Ramos (cell line): ENCODE data around the gene MIPEP.
"Not testable (repeated sequence)": the region's sequence is repeated elsewhere in the genome, so short reads cannot be mapped to it uniquely, and the experiment has no call there.

Experiments
- in situ Hi-C: fragments of 300-500 bp; cut with MboI; formaldehyde crosslinking; loops from one replicate; pipeline ENCODE4 v1.14.3; 2022; ENCODE audit warnings: low sequenced_read_pairs; ENCODE audit not compliant: unreplicated experiment

MIPEP gene

DNA sequence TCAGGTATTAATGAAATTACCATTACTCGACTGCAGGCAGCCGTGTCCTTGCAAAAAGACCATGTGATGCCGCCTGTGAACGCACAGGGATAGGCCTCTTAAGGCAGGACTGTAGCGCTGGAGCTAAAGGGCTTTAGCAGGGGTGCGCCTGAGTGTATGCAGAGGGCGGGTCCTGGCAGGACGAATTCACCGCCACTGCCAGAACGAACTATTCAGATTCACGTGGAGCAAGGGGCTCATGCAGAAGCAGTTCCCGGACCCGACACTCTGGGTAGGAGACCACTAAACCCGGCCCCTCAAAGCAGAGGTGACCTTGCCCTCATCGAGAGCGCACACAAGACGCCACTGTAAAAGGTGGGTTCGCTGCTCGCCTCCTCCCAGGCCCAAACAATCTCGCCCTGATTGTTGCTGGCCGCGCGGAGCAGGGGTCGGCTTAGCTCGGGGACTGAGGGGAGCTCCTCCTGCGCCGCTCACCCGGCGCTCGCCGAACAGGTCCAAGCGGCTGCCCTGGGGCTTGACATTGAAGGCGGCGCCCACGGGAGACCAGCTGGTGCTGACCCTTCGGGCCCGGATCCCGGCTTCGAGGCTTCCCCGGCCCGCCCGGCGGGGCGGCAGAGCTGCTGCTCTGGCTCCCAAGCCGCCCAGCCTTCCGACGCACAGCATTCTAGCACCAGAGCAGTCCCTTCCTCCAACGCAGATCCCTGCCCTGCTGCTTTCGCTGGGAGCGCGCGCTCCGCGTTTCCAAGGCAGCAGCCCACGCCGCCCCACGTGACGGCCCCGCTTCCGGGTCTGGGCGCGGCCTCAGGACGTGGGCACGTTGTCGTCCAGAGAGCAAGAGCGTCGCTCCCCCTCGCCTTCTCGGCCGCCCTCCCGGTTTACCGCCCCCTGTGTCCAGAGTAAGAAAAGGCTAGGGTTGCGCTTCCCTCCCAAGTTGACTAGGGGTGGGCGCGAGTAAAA, at the start of gene MIPEP:
MIPEP (minus strand) TSS at position 743 of the 957 bp plus-strand sequence; CDS start at position 663, 80 bp downstream.
- in situ Hi-C loops: no loop called here

DNA sequence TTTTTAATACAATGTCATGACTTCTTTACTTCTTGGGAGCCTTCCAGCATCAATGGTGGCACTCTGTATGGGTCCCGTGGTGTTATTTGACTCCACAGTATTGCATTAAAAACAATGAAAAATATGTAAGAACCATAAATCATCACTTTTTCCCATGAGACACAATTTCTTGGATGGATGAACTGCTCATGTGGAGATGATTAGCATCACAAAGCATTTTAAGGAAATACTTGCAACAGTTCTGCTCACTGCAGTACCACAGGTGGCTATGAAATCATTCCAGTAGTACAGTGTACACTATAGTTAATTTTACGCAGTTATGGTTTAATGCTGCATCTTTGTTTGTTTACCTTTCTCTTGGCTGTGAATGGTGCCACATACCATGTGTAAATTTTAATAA, 45.3 kb upstream of the MIPEP start:
- in situ Hi-C loops: no loop called here

DNA sequence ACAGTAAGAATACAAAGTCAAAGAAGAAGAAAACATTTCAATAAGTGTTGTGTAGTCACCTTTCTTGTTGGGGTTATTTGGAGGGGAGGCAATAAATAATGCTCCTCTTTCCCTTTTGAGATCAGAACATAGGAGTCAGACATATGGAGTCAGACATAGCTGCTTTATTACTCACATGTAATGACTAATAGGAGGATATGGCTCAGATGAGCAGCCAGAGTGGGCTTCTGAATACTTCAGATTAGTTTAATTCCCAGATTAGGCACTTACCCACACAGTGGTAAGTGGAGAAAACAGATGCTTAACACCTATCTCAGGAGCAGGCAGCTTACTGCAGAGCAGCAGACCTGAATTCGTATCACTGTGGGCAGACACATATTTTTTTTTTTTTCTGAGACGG, 39.8 kb upstream of the MIPEP start:
- in situ Hi-C loops: no loop called here

DNA sequence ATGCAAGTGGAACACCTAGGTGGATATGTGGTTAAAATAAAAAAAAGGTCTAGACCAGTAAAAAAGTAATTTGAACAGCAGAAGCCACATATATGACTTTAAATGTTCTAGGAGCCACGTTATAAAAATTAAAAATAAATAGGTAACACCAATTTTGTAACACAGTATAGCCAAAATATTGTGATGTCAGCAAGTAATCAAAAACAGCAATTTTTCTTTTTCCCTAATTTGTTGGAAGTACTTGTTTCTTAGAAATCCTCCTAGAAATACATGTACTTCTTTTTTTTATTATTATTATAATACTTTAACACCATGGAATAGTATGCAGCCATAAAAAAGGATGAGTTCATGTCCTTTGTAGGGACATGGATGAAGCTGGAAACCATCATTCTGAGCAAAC, 33.8 kb upstream of the MIPEP start:
- in situ Hi-C loops: no loop called here

DNA sequence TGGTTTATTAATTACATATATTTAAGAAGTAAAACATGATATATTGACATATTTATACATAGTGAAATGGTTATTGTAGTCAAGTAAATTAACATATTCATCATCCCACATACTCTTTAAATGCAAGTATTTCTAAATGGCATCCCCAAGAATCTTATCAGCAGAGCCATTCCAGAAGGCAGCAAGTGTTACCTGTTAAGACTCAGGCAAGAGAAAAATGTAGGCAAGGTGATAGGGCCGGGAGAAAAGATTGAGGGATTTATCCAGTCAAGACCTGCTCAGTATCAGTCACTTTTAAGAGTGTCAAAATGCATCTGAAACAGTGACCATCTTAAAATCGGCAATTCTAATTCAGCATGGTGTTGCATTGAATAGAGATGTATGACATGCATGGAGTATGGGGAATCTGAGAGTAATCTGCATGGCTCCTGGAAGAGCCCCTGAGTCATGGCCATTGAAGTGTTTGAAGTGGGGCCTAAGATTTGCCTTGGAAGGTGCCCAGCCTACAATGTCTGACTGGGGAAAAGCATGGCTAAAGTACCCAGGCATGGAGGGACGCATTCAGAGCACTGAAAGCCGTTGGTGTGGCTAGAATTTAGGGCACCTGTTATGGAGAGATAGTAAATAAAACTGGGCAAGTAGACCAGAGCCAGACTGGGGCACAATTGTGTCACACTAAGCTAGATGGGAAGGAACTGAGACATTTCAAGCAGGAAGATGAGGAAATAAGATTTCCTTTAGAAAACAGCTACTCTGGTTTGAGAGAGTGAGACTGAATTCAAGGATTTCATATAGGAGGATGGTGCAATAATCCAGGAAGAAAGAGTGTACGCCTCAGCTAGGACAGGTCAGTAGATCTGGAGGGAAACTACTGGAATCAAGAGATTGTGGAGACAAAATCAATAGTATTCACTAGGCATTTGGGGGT, 33.1 kb upstream of the MIPEP start:
- in situ Hi-C loops: no loop called here

DNA sequence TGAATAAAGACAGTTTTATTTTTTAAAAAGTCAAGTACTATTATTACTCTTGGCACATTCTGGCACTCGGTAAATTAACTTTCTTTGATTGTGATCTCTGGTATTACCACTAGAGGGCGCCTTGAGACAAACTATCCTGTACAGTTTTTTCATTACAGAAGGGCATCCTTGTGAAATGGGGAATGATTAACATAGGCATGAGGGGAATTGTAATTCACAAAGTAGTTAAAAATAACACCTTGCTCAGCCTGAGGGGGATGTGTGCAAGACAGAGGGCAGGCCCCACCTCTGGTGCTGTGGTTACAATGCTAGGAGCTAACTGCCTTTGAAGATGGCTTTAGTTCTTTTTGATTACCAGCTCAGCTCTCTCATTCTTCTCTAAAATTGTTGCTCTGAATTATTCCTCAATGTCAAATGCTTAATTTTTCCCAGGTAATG, 32.3 kb upstream of the MIPEP start:
- in situ Hi-C loops: no loop called here

DNA sequence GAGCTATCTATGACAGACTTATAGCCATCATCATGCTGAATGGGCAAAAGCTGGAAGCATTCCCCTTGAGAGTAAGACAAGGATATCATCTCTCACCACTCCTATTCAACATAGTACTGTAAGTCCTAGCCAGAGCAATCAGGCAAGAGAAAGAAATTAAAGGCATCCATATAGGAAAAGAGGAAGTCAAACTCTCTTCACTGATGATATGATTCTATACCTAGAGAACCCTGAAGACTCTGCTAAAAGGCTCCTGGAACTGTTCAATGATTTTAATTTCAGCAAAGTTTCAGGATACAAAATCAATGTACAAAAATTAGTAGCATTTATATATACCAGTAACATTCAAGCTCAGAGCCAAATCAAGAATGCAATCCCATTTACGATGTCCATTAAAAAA, 29.8 kb upstream of the MIPEP start:
- in situ Hi-C loops: no loop called here

DNA sequence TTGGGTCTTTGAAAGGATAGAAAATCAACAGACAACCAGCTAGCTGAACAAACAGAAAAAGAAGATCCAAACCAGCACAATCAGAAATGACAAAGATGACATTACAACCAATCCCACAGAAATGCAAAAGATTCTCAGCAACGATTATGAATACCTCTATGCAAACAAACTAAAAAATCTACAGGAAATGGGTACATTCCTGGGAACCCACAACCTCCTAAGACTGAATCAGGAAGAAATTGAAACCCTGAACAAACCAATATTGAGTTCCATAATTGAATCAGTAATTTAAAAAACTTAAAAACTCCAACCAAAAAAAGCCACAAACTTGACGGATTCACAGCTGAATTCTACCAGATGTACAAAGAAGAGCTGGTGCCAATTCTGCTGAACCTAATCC, 29.0 kb upstream of the MIPEP start:
- in situ Hi-C loops: no loop called here

DNA sequence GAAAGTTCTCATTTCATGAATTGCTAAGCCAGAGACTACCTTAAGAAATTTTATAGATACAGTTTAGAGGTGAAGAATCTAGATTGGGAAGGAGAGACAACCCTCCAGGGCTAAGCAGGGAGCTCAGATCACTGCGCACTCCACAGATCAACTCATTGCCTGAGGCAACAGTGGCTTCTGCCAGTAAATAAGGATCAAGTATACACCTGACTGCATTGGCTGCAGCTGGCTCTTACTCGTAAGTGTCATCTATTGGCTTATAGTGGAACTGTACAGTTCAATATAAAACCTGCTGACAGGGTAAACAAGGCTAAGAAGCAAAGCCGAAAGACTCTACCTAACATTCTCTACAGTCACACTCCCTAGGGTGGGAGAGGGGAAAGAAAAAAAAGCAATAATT, 26.1 kb upstream of the MIPEP start:
- in situ Hi-C loops: no loop called here

DNA sequence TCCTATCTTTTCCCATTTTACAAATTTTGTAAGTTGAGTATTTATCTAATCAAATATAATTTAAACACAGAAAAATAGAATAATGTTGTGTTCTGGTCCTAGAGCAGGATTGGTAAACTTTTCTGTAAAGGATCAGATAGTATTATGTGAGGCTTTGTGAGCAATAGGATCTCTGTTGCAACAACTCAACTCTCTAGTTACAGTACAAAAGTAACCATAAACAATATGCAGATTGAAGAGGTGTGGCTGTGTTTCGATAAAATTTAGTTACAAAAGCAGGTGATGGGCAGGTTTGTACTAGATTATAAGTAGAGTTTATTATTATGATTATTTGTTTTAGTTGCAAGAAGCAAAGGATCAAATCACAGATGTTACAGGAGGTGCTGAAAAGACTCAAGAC, 23.3 kb upstream of the MIPEP start:
- in situ Hi-C loops: no loop called here

DNA sequence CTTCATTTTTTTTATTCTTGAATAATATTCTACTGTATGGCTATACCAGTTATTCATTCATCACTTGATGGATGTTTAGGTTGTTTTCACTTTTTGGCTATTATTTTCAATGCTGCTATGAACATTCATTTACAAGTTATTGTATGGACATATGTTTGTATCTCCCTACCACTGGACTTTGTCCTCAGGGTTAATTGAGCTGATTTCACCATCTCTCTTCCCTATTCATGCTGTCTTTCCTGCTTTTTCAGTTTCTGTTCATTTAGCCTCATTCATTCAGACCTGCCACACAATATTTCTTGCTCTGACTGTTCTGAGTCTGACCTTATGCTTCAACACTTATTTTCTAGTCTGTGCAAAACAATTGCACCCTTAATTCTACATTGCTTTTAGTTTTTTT, 20.4 kb upstream of the MIPEP start:
- in situ Hi-C loops: no loop called here

DNA sequence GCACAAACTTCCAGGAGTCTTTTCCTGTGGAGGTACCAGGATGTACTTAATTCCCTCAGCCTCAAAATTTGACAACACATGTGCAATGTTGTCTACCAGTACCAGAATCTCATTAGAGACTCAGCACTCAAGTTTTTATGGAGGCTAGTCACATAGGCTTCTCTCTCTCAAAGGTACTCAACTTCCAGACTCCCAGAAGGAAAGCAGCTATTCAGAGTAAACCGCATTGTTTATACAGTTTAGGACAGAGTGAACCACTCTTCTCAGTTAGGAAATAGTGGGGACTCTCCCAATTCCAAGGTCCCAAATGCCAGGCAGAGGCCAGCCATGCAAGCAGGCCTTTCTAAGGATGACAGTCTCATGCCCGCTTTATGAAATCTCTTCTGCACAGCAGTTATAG, 16.6 kb upstream of the MIPEP start:
- in situ Hi-C loops: no loop called here

DNA sequence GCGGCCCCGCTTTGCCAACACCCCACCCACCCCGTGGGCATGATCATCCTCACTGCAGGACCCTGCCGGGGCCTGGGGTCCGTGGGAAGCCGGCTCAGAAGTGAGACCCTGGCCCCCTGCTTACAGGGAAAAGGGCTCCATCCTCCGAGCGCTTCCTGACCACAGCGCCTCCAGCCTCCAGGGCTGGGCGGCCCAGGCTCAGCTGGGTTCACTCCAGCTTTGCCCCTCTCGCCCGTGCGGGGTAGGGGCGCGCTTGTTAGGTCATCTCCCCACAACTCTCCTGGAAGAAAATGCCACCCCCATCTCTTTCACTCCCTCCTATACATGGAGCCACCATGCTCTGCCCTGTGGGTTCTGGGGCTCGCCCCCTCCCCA, 14.7 kb upstream of the MIPEP start:
- in situ Hi-C loops: no loop called here

DNA sequence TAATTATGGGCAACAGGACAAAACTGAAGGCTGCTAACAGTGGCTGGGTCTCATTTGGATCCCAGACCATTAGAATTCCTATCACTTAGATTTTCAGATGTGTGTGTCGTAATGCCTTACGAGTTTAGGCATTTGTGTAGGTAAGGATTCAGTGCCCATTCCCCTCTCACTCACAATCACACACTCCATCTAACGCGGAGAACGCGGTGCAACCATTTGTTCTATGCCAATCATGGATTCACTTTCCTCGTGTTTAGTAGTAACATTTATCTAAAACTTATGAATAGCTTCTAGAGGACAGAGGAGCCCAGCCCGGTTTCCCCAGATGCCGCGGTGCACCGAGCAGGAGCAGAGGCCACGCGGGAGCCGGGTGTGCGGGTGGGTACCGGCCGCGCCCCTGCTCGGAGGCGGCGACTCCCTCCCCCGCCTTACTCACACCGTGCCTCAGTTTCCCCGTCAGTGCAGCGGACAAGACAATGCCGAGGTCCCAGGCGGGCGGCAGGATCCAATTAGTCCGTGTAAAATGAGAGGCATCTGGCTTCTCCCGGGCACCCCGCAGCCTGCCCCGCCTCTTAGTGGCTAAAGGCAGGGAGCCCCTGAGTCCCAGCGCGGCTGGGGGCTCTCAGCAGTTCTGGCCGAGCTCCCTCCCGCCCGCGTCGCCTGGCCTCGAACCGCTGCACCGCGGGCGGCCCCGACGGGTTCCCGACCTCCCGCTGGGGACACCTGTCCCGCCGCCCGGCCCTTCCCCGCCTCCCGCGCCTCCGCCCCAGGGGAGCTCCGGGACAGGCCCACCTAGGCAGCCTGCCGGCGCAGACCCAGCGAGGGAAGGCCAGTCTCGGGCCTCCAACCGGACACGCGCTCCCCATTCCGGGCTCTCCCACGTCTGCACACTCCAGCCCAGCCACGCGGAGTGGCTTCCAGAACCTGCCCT, 14.0 kb upstream of the MIPEP start:
- in situ Hi-C loops: no loop called here

DNA sequence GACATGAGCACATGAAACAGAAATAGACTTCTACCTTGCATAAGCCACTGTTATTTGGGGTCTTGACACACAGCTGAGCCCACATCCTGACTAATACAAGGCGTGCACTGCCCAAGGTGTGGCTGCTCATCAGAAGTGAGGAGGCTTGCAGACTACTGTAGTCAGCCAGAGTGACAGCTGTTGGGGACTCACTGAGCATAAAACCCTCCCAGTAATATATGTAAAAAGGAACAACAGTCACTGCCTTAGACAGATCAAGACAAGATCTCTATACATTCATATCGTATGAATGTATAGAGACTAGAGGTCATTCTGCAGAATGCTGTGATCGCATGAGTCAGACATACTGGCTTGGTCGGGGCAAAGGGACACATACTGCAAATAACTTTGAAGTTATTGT, 12.2 kb upstream of the MIPEP start:
- in situ Hi-C loops: no loop called here

DNA sequence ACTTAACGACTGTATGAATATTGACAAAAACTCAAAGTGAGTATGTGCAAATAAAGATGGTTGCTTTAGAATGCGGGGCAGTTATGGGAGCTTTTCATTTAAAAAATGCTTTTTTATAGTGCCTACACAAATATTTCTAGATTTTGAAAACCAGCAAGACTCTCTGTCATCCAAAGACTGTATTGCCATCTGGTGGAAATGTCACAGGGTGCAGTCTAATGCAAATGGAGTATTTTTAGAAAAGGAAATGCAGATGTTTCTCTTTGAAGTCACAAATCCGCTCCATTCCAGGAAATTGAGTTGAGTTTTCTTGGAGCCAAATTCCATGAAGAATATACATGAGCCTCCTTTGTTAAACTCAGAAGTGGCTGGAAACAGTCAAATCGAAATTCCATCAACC, 10.4 kb upstream of the MIPEP start:
- in situ Hi-C loops: no loop called here

DNA sequence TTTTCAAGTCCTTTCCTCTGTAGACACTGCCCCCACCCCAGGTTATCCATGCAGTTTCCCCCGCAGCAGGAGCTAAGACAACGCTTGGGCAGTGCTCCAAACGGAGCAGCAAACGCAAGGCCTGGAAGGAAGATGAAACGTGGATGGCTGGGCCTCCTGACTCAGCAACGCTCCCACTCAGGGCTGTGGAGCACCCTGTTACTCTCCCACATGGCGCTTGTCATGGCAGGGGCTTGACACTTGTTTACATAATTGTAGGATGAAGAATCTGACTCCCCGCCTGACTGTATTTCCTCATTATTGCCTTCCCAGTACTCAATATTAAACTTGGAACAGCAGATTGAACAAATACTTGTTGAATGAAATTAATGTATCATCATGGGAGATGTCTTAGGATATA, 8.9 kb upstream of the MIPEP start:
- in situ Hi-C loops: no loop called here

DNA sequence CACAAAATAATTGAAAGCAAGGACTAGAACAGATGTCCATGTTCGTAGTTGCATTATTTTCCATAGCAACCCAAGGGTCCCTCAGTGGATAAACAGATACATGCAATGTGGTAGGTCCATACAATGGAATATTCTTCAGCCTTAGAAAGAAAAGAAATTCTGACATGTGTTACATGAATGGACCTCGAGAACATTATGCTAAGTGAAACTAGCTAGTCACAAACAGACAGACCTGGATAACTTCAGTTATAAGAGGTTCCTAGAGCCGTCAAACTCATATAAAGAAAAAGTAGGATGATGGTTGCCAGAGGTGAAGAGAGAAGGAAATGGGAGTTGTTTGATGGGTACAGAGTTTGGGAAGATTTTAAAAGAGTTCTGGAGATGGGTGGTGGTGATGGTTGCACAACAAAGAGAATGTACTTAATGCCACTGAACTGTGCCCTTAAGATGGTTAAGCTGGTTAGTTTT, 8.3 kb upstream of the MIPEP start, which contains the start of gene C1QTNF9B:
C1QTNF9B (minus strand) TSS at position 51 of the 468 bp plus-strand sequence.
- in situ Hi-C loops: not testable (repeated sequence)

DNA sequence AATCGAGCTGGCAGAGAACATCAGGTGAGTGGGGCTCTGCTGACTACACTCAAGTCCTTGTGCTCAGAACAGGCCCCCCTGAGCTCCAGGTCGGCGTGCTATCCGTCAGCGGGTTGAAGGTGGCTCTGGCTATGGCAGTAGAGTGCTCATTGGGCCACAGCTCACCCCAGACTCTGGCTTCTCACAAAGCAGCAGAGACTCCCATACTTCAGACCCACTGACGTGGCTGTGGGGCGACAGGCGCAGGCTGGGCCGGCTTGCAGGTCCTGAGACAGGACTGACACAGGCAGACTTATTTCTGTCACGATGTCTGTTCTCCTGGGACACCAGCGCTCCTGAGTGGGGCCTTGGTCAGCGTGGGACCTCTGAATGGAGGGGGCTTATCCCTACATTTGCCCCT, 5.5 kb upstream of the MIPEP start:
- in situ Hi-C loops: not testable (repeated sequence)

DNA sequence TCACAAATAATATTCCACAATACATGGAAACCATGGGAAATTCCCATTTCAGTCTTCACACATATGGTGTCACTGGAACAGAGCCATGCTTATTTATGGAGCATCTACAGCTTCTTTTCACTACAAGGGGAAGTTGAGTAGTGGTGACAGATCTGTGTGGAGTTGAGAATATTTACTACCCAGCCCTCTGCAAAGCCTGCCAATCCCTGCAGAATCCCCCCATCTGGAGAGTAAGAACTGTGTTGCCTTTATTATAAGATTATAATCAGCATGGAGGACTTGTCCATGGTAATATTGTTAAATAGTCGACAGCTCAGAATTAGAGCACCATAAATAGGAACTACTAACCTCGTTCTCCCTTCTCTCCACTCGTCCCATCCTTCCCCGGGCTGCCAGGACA, 4.6 kb upstream of the MIPEP start:
- in situ Hi-C loops: not testable (repeated sequence)
